Gastroesophageal sphincter (tissue), 4 donors: Measurements from ENCODE around the gene SLC38A9. TPM values are rescaled to one million over a fixed set of nuclear protein-coding genes. Genes with fewer than 3 reads are reported as not detected.

Source experiments
- ATAC-seq: fragments of 150-250 bp; one replicate; pipeline ENCODE4 v1.9.1; 2016; ENCODE audit warnings: mild to moderate bottlenecking, moderate library complexity
- H3K27ac ChIP-seq, 4 donors: fragments of 200-600 bp; sonication (generic) in 3 of 4; 1 replicate in 3 of 4; 2 replicates in 1 of 4; pipeline ENCODE4 v1.5.1; 2016 to 2019
- H3K27me3 ChIP-seq: fragments of 200-600 bp; sonication (generic); one replicate; pipeline ENCODE4 v1.5.1; 2019
- H3K36me3 ChIP-seq, 2 donors: fragments of 200-600 bp; sonication (generic); one replicate each; pipeline ENCODE4 v1.5.1; 2019; ENCODE audit warnings: control low read depth in 1 of 2
- H3K4me1 ChIP-seq, 3 donors: fragments of 200-600 bp; sonication (generic); 1 replicate in 2 of 3; 2 replicates in 1 of 3; pipeline ENCODE4 v1.5.1; 2016 to 2019; ENCODE audit warnings: control low read depth in 2 of 3
- H3K4me3 ChIP-seq, 2 donors: fragments of 200-600 bp; sonication (generic); one replicate each; pipeline ENCODE4 v1.5.1; 2019; ENCODE audit warnings: mild to moderate bottlenecking in 1 of 2, moderate library complexity in 1 of 2
- H3K9me3 ChIP-seq, 3 donors: fragments of 200-600 bp; sonication (generic); one replicate each; pipeline ENCODE4 v1.5.1; 2017 to 2019; ENCODE audit warnings: control low read depth in 2 of 3
- EP300 ChIP-seq: sonication (generic); formaldehyde crosslinking; IDR thresholded peaks from one replicate; pipeline ENCODE4 v1.6.1; 2017; ENCODE audit warnings: antibody characterized with exemption, mild to moderate bottlenecking
- POLR2A ChIP-seq, 2 donors: fragments of 450-650 bp; IDR thresholded peaks; one replicate each; pipeline ENCODE4 v1.6.1; 2017; ENCODE audit warnings: antibody characterized with exemption in 2 of 2, mild to moderate bottlenecking in 2 of 2, moderate library complexity in 1 of 2
- POLR2AphosphoS5 ChIP-seq: sonication (generic); formaldehyde crosslinking; IDR thresholded peaks from one replicate; pipeline ENCODE4 v1.6.1; 2017; ENCODE audit warnings: antibody characterized with exemption
- WGBS, 2 donors: methylation state at CpG; one replicate each; pipeline ENCODE4 v1.1.5; 2018; ENCODE audit warnings: low coverage in 1 of 2; 5-methylcytosine and 5-hydroxymethylcytosine counted together
- small RNA-seq, 4 donors: library from RNA; depleted of rRNA; stranded (forward); fragments of <200 nt; gene quantifications; one replicate each; pipeline ENCODE3, GENCODE V24; 2016
- total RNA-seq, 4 donors: library from RNA; depleted of rRNA; stranded (reverse); fragments of >200 nt; gene quantifications; one replicate each; pipeline ENCODE4 v1.1.0, GENCODE V29; 2016
- TF ChIP-seq, protein P1 (sequence below), 4 experiments: fragments of 200-600 bp in 2 of 4; fragments of 450-650 bp in 2 of 4; sonication (generic) in 1 of 4; IDR thresholded peaks; one replicate each; pipeline ENCODE4 v1.5.1; 2017 to 2019; ENCODE audit warnings: antibody characterized with exemption in 4 of 4, mild to moderate bottlenecking in 2 of 4, moderate library complexity in 2 of 4

Gene SLC38A9
- total RNA-seq, 4 donors from 2014 or later, result 10.1 to 13.2 (median 11.4) TPM

DNA sequence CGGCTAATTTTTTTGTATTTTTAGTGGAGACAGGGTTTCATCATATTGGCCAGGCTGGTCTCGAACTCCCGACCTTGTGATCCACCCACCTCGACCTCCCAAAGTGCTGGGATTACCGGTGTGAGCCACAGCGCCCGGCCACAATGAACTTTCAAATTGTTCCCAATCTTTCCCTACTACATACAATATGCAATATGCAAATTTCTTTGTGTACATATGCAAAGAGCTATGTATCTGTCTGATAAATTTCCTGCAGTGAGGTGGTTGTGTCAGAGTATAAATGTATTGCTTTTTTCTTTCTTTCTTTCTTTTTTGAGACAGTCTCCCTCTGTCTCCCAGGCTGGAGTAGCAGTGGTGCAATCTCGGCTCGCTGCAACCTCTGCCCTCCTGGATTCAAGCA is 128.5 kb downstream of the SLC38A9 start:
- Histone ChIP-seq H3K4me3 (no peak overlapping the region), H3K9me3 (no peaks in the 10 kb centered on the region), H3K4me1 (peaks cover 0 to 22% (median 10%) of the 10 kb centered on the region in 3 donors), H3K27me3 (no peaks in the 10 kb centered on the region), H3K36me3 (no peaks in the 10 kb centered on the region), H3K27ac (no peak overlapping the region)
- no peak for ATAC-seq
- WGBS, 2 donors, result 83 to 100% methylated on average over 9 of the region's 9 CpGs
- TF ChIP-seq POLR2AphosphoS5, result no peak

DNA sequence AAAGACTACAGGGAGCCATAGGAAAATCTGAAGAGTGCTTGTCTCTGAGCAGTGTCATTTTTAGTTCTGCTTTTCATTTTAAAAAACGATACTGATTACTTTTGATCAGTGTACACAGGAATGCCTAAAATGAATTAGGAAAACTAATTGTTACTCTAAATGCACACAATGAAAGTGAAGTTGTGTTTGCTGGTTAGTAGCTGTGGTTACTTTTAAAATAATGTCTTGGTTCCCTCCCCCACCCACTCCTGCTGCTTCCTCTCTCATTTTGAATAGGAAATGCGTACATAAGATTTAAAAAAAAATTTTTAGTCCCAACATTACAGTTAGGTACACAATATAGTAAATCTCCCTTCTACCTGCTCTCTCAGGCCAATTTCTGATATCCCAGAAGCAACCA is 129.9 kb downstream of the SLC38A9 start:
- Histone ChIP-seq H3K4me1 (peaks cover 8 to 35% (median 17%) of the 10 kb centered on the region in 3 donors), H3K27ac (no peak overlapping the region), H3K27me3 (no peaks in the 10 kb centered on the region), H3K9me3 (no peaks in the 10 kb centered on the region), H3K36me3 (no peaks in the 10 kb centered on the region), H3K4me3 (no peak overlapping the region)
- WGBS, 2 donors, result 52 to 55% methylated on average over 2 of the region's 2 CpGs
- TF ChIP-seq EP300 (no peak), POLR2AphosphoS5 (no peak), POLR2A (IDR thresholded peaks at IDR 0.05) (no peak)
- TF ChIP-seq, protein P1, sequence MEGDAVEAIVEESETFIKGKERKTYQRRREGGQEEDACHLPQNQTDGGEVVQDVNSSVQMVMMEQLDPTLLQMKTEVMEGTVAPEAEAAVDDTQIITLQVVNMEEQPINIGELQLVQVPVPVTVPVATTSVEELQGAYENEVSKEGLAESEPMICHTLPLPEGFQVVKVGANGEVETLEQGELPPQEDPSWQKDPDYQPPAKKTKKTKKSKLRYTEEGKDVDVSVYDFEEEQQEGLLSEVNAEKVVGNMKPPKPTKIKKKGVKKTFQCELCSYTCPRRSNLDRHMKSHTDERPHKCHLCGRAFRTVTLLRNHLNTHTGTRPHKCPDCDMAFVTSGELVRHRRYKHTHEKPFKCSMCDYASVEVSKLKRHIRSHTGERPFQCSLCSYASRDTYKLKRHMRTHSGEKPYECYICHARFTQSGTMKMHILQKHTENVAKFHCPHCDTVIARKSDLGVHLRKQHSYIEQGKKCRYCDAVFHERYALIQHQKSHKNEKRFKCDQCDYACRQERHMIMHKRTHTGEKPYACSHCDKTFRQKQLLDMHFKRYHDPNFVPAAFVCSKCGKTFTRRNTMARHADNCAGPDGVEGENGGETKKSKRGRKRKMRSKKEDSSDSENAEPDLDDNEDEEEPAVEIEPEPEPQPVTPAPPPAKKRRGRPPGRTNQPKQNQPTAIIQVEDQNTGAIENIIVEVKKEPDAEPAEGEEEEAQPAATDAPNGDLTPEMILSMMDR (IDR thresholded peaks at IDR 0.05), result no peak
- no peak for ATAC-seq

DNA sequence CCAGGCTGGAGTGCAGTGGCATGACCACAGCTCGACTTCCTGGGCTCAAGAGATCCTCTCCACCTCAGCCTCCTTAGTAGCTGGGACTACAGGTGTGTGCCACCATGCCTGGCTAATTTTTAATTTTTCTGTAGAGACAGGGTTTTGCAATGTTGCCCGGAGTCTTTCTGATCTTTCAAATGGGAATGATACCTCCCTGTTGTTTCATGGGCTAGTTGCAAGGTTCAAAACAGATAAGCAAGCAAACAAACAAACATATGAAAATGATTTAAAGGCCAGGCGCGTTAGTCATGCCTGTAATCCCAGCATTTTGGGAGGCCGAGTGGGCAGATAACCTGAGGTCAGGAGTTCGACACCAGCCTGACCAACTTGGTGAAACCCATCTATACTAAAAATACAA is 132.1 kb downstream of the SLC38A9 start:
- Histone ChIP-seq H3K36me3 (no peaks in the 10 kb centered on the region), H3K9me3 (no peaks in the 10 kb centered on the region), H3K4me3 (no peak overlapping the region), H3K27me3 (no peaks in the 10 kb centered on the region), H3K27ac (no peak overlapping the region), H3K4me1 (peaks cover 11 to 45% (median 25%) of the 10 kb centered on the region in 3 donors)
- WGBS, 2 donors, result 92 to 96% methylated on average over 5 to 6 of the region's 6 CpGs
- ATAC-seq, result no peak
- TF ChIP-seq POLR2A (IDR thresholded peaks at IDR 0.05) (no peak), EP300 (no peak), POLR2AphosphoS5 (no peak)
- TF ChIP-seq, protein P1 (IDR thresholded peaks at IDR 0.05), result no peak

DNA sequence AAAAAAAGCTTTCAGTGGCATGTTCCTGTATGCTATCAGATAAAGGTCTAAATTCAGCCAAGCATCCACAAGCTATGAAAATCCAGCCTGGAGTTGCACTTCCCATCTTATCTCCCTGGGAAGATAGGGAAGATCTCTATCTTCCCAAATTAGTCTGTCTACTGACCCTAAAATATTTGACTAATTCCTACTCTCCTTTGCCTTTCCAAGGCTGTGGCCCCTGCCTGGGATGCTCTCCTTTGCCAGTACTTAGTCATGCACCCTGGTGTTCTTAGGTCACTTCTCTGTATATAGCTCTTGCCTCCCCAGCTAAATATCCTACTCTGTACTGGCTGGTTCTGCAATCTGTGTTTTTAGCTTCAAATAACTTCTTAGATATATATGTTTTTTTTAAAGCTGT is 133.4 kb downstream of the SLC38A9 start:
- Histone ChIP-seq H3K9me3 (no peaks in the 10 kb centered on the region), H3K27me3 (no peaks in the 10 kb centered on the region), H3K27ac (peak overlapping the region in 1 of 4 donors; percentile 54), H3K4me1 (peaks cover 11 to 39% (median 18%) of the 10 kb centered on the region in 3 donors), H3K36me3 (no peaks in the 10 kb centered on the region), H3K4me3 (no peak overlapping the region)
- ATAC-seq, result no peak
- TF ChIP-seq POLR2AphosphoS5 (peak; percentile 32), EP300 (no peak)

DNA sequence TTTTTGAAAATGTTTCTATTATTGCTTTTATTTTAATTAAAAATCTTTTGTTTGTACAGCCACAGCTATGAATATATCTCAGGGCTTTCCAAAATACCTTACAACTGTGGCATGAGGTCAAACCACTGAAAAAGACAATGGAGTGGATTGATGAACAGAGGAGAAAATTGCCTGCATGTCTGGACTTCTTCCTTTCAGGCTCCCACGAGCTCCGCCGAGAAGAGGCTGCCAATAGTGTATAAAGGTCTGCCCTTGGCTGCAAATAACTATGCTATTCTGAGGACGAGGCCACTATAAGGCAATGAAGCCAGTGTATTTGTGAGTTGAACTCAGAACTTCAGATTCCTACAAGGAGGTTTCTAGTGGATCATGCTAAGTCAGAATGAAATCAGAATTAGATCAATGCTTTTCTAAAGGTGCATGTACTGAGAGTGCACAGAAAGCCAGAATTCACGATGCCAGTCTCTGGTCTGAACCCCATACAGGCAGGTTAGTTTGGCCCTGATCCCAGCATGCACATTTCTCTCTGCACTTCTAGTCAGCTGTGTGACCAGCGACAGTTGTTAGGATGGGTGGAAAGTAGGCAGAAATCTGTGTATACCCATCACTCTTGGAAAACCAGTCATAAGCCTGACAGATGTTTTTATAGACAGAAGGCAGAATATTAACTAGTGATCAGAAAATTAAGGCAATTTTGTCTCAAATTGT is 134.6 kb downstream of the SLC38A9 start:
- TF ChIP-seq EP300, result no peak
- TF ChIP-seq, protein P1 (IDR thresholded peaks at IDR 0.05), result no peak
- no peak for TF ChIP-seq POLR2A (IDR thresholded peaks at IDR 0.05)
- TF ChIP-seq POLR2AphosphoS5, result peak; percentile 59
- no peaks in the 10 kb centered on the region for H3K27me3 ChIP-seq
- no peaks in the 10 kb centered on the region for H3K9me3 ChIP-seq
- WGBS, 2 donors, result 14 to 15% methylated on average over 6 of the region's 6 CpGs
- H3K36me3 ChIP-seq, result no peaks in the 10 kb centered on the region
- no peak overlapping the region for H3K4me3 ChIP-seq
- peaks cover 11 to 38% (median 18%) of the 10 kb centered on the region in 3 donors for H3K4me1 ChIP-seq
- ATAC-seq, result peak; percentile 68
- H3K27ac ChIP-seq, result peak overlapping the region in 3 of 4 donors; percentile 31 to 67 (median 54)

DNA sequence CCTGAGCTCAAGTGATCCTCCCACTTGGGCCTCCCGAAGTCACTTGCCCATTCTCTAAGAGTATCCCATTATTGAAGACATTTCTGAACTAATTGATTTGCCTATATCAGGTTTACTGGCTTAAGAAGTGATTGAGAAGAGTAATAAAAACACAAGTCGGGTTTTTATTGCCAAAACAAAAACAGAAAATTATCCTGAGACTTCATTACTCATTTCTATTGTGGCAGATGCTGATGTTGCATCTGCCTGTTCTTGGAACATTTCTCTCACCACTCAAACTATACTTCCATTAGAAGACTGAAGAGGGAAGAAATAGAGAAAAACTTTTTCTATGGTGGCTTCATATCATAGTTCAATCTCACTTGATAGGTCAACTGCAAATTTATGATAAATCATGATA is 135.5 kb downstream of the SLC38A9 start:
- no peak for TF ChIP-seq POLR2A (IDR thresholded peaks at IDR 0.05)
- Histone ChIP-seq H3K27ac (peak overlapping the region in 3 of 4 donors; percentile 31 to 67 (median 54)), H3K27me3 (no peaks in the 10 kb centered on the region), H3K4me3 (no peak overlapping the region), H3K4me1 (peaks cover 11 to 34% (median 18%) of the 10 kb centered on the region in 3 donors), H3K36me3 (no peaks in the 10 kb centered on the region), H3K9me3 (no peaks in the 10 kb centered on the region)
- no peak for ATAC-seq
- 30 to 57% methylated on average over 2 of the region's 2 CpGs for whole genome bisulfite sequencing, 2 donors

Small RNAs within 50 kb of the gene (small RNA-seq; reads per million reads assigned to genes)
- gene AC016632.1, result 0 reads per million in 4 donors

Other genes starting within 250 kb of the SLC38A9 start
- gene PLPP1, start 177.4 kb downstream of the SLC38A9 start, total RNA-seq, result 100 to 1,000 TPM; 209 to 314 (median 250) TPM
- not detected for gene DDX4, start 25.7 kb upstream of the SLC38A9 start, total RNA-seq
- under 1 TPM in 2 of 4 donors, not detected in 2; 0.13 to 0.57 TPM for gene IL31RA, start 139.0 kb upstream of the SLC38A9 start, total RNA-seq